ENCODE results near the gene SERPIND1. TPM values are rescaled to one million over a fixed set of nuclear protein-coding genes. Genes with fewer than 3 reads are reported as not detected.

Gene SERPIND1
- polyA plus RNA-seq (2013) = 0.01 TPM

- Histone ChIP-seq H3K4me1 (ENCODE audit: control extremely low read depth in 1 of 4, control insufficient read depth in 4 of 4, insufficient read depth in 4 of 4, low read length in 3 of 4) (no peaks in the 10 kb centered on the region), H3K4me3 (ENCODE audit: control insufficient read depth in 1 of 7, extremely low read depth in 1 of 7, insufficient read depth in 4 of 7, low read depth in 2 of 7, low read length in 6 of 7) (no peak within 1 kb of the TSS), H3K27me3 (replicated peaks in 2 of 5; ENCODE audit: control insufficient read depth in 4 of 5, insufficient read depth in 5 of 5, low read length in 4 of 5) (no peaks in the 10 kb centered on the region), H3K9me3 (ENCODE audit: control extremely low read depth in 1 of 5, control insufficient read depth in 4 of 5, insufficient read depth in 2 of 5, low read depth in 1 of 5, low read length in 4 of 5) (peaks cover 0 to 6% (median 0%) of the 10 kb centered on the region in 5 experiments), H3K36me3 (ENCODE audit: control insufficient read depth in 4 of 4, insufficient read depth in 4 of 4, low read length in 3 of 4) (peaks cover 4 to 26% (median 14%) of the 10 kb centered on the region in 4 experiments), H3K27ac (ENCODE audit: insufficient read depth in 1 of 2, low read depth in 1 of 2, low read length in 2 of 2, poor library complexity in 1 of 2, severe bottlenecking in 2 of 2) (no peak within 1 kb of the TSS)
- ChIA-PET CTCF (interaction anchor here (1.3 kb wide), 1 partner anchor 11 kb away, joined by 4 read pairs; no protein-coding TSS in a partner anchor), POLR2A (no interaction called here)
- 100% methylated on average over 3 of the region's 4 CpGs for WGBS (ENCODE audit: insufficient coverage)
- no peak for DNase-seq
These were observed at the start of gene SERPIND1 for GRCh38 chr22:20773793-20774212. Gene SERPIND1, plus strand, starts transcription at chr22:20774113. Its CDS starts 5,200 bp downstream, at chr22:20779313.

DNA sequence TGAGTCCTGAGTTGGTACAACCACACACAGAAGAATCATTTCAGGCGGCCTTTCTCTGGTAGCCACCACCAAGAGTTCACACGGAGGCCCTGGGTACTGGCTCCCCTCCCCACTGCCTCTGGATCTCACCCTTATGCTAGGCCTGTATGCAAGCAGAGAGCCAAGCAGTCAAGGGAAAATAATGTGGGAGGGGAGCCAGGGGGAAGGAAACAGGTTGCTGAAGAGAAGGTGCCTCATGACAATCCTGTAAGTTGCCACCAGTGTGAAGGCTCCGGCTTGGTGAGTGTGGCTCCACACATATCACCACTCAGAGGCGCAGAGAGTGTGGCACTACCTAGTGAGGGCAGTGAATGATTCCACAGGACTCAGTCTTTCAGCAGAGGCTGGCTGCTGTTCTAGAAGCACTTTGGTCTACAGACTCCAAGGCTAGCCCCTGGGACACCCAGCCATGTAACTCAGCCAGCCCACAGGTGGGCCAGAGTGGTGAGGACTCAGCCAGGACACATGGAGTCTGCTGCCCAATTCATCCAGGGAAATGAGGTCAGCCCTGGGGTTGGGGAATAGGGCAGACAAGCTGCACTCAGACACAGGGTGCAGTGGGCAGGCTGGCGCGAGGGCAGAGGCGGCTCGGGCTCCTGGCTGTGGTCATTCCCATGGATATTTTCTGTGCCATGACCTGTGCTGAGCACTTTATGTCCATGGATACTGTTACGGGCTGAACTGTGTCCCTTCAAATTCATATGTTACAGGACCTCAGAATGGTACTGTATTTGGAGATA, 49.0 kb upstream of the SERPIND1 start:
- ChIA-PET POLR2A (no interaction called here), CTCF (no interaction called here)
- 100% methylated on average over 6 of the region's 9 CpGs for WGBS (ENCODE audit: insufficient coverage)
- Histone ChIP-seq H3K27me3 (replicated peaks in 2 of 5; ENCODE audit: control insufficient read depth in 4 of 5, insufficient read depth in 5 of 5, low read length in 4 of 5) (no peaks in the 10 kb centered on the region), H3K27ac (ENCODE audit: insufficient read depth in 1 of 2, low read depth in 1 of 2, low read length in 2 of 2, poor library complexity in 1 of 2, severe bottlenecking in 2 of 2) (no peak overlapping the region), H3K4me1 (ENCODE audit: control extremely low read depth in 1 of 4, control insufficient read depth in 4 of 4, insufficient read depth in 4 of 4, low read length in 3 of 4) (peaks cover 0 to 4% (median 0%) of the 10 kb centered on the region in 4 experiments), H3K36me3 (ENCODE audit: control insufficient read depth in 4 of 4, insufficient read depth in 4 of 4, low read length in 3 of 4) (peaks cover 21 to 62% (median 48%) of the 10 kb centered on the region in 4 experiments), H3K4me3 (ENCODE audit: control insufficient read depth in 1 of 7, extremely low read depth in 1 of 7, insufficient read depth in 4 of 7, low read depth in 2 of 7, low read length in 6 of 7) (no peak overlapping the region), H3K9me3 (ENCODE audit: control extremely low read depth in 1 of 5, control insufficient read depth in 4 of 5, insufficient read depth in 2 of 5, low read depth in 1 of 5, low read length in 4 of 5) (no peaks in the 10 kb centered on the region)
- DNase-seq = no peak

GRCh38 chr22:20725987-20726558, 47.8 kb upstream of the SERPIND1 start:
- Histone ChIP-seq H3K4me1 (ENCODE audit: control extremely low read depth in 1 of 4, control insufficient read depth in 4 of 4, insufficient read depth in 4 of 4, low read length in 3 of 4) (peaks cover 0 to 4% (median 0%) of the 10 kb centered on the region in 4 experiments), H3K36me3 (ENCODE audit: control insufficient read depth in 4 of 4, insufficient read depth in 4 of 4, low read length in 3 of 4) (peaks cover 16 to 64% (median 47%) of the 10 kb centered on the region in 4 experiments), H3K27me3 (replicated peaks in 2 of 5; ENCODE audit: control insufficient read depth in 4 of 5, insufficient read depth in 5 of 5, low read length in 4 of 5) (no peaks in the 10 kb centered on the region), H3K27ac (ENCODE audit: insufficient read depth in 1 of 2, low read depth in 1 of 2, low read length in 2 of 2, poor library complexity in 1 of 2, severe bottlenecking in 2 of 2) (no peak overlapping the region), H3K9me3 (ENCODE audit: control extremely low read depth in 1 of 5, control insufficient read depth in 4 of 5, insufficient read depth in 2 of 5, low read depth in 1 of 5, low read length in 4 of 5) (no peaks in the 10 kb centered on the region), H3K4me3 (ENCODE audit: control insufficient read depth in 1 of 7, extremely low read depth in 1 of 7, insufficient read depth in 4 of 7, low read depth in 2 of 7, low read length in 6 of 7) (no peak overlapping the region)
- WGBS (ENCODE audit: insufficient coverage) = 95% methylated on average over 11 of the region's 11 CpGs
- DNase-seq = no peak
- CTCF ChIA-PET = interaction anchor here (0.8 kb wide), 1 partner anchor 162 kb away, joined by 3 read pairs; no protein-coding TSS in a partner anchor
- POLR2A ChIA-PET = no interaction called here

GRCh38 chr22:20727118-20728015, 46.5 kb upstream of the SERPIND1 start:
- no peak for DNase-seq
- no peak overlapping the region for H3K4me3 ChIP-seq (ENCODE audit: control insufficient read depth in 1 of 7, extremely low read depth in 1 of 7, insufficient read depth in 4 of 7, low read depth in 2 of 7, low read length in 6 of 7)
- ChIA-PET POLR2A (no interaction called here), CTCF (no interaction called here)
- H3K36me3 ChIP-seq (ENCODE audit: control insufficient read depth in 4 of 4, insufficient read depth in 4 of 4, low read length in 3 of 4) = peaks cover 11 to 63% (median 44%) of the 10 kb centered on the region in 4 experiments
- H3K27ac ChIP-seq (ENCODE audit: insufficient read depth in 1 of 2, low read depth in 1 of 2, low read length in 2 of 2, poor library complexity in 1 of 2, severe bottlenecking in 2 of 2) = no peak overlapping the region
- H3K9me3 ChIP-seq (ENCODE audit: control extremely low read depth in 1 of 5, control insufficient read depth in 4 of 5, insufficient read depth in 2 of 5, low read depth in 1 of 5, low read length in 4 of 5) = no peaks in the 10 kb centered on the region
- H3K27me3 ChIP-seq (replicated peaks in 2 of 5; ENCODE audit: control insufficient read depth in 4 of 5, insufficient read depth in 5 of 5, low read length in 4 of 5) = no peaks in the 10 kb centered on the region
- 90% methylated on average over 13 of the region's 29 CpGs for WGBS (ENCODE audit: insufficient coverage)
- H3K4me1 ChIP-seq (ENCODE audit: control extremely low read depth in 1 of 4, control insufficient read depth in 4 of 4, insufficient read depth in 4 of 4, low read length in 3 of 4) = peaks cover 0 to 1% (median 0%) of the 10 kb centered on the region in 4 experiments

DNA sequence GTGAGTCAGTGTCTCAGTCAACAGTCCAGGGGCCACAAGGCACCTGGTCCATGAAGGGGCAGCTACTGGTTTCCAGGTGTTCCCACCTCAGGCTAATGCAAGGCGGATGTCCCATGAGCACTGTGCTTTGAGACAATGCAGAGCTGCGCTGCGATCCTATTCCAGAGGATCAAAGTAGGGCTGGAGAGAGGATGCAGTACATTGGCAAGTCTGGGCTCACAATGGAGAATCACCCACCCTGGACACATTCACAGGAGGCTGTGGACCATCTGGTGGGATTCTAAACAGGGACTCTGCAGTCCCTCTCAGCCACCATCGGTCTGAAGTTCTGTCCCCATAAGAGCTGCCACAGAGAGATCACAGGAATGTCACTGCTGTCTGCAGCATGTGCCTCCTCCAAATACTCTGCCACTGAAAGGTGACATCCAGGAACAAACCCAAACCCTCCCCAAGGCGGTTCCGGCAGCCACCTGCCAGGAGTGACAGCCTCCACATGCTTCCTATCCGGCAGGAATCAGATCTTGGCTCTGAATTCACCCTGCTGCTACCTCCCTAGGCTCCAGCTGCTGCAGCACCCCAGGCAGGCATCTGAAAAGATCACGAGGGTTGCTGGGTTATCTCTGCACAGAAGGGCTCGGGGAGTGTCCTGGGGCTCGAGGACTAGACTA, 45.3 kb upstream of the SERPIND1 start:
- Histone ChIP-seq H3K27ac (ENCODE audit: insufficient read depth in 1 of 2, low read depth in 1 of 2, low read length in 2 of 2, poor library complexity in 1 of 2, severe bottlenecking in 2 of 2) (no peak overlapping the region), H3K4me1 (ENCODE audit: control extremely low read depth in 1 of 4, control insufficient read depth in 4 of 4, insufficient read depth in 4 of 4, low read length in 3 of 4) (no peaks in the 10 kb centered on the region), H3K4me3 (ENCODE audit: control insufficient read depth in 1 of 7, extremely low read depth in 1 of 7, insufficient read depth in 4 of 7, low read depth in 2 of 7, low read length in 6 of 7) (no peak overlapping the region), H3K36me3 (ENCODE audit: control insufficient read depth in 4 of 4, insufficient read depth in 4 of 4, low read length in 3 of 4) (peaks cover 11 to 69% (median 45%) of the 10 kb centered on the region in 4 experiments), H3K27me3 (replicated peaks in 2 of 5; ENCODE audit: control insufficient read depth in 4 of 5, insufficient read depth in 5 of 5, low read length in 4 of 5) (no peaks in the 10 kb centered on the region), H3K9me3 (ENCODE audit: control extremely low read depth in 1 of 5, control insufficient read depth in 4 of 5, insufficient read depth in 2 of 5, low read depth in 1 of 5, low read length in 4 of 5) (no peaks in the 10 kb centered on the region)
- 96% methylated on average over 10 of the region's 10 CpGs for WGBS (ENCODE audit: insufficient coverage)
- DNase-seq = no peak
- ChIA-PET POLR2A (interaction anchor here (0.6 kb wide), 2 partner anchors 32 to 56 kb away, joined by 3 to 5 read pairs; no protein-coding TSS in a partner anchor), CTCF (no interaction called here)

DNA sequence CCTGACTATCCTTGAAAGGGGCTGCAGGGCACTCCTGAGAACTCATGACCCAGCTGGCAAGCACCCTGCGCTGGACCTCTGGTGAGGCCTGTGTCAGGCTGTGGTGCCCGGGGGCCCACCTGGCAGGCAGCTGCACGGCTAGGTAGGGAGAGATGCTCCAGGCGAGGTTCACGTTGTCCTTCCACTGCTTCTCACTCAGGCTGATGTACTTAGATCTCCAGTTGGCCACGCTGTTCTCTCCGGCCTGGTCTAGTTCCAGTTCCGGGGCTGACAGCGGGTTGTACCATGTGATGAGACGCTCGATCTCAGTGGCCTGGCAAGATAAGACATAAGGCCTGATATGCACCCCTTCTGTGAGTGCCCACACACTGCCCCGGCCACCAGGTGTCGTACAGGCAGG, 44.7 kb upstream of the SERPIND1 start:
- Histone ChIP-seq H3K4me3 (ENCODE audit: control insufficient read depth in 1 of 7, extremely low read depth in 1 of 7, insufficient read depth in 4 of 7, low read depth in 2 of 7, low read length in 6 of 7) (no peak overlapping the region), H3K27ac (ENCODE audit: insufficient read depth in 1 of 2, low read depth in 1 of 2, low read length in 2 of 2, poor library complexity in 1 of 2, severe bottlenecking in 2 of 2) (no peak overlapping the region), H3K9me3 (ENCODE audit: control extremely low read depth in 1 of 5, control insufficient read depth in 4 of 5, insufficient read depth in 2 of 5, low read depth in 1 of 5, low read length in 4 of 5) (no peaks in the 10 kb centered on the region), H3K36me3 (ENCODE audit: control insufficient read depth in 4 of 4, insufficient read depth in 4 of 4, low read length in 3 of 4) (peaks cover 11 to 69% (median 45%) of the 10 kb centered on the region in 4 experiments), H3K4me1 (ENCODE audit: control extremely low read depth in 1 of 4, control insufficient read depth in 4 of 4, insufficient read depth in 4 of 4, low read length in 3 of 4) (no peaks in the 10 kb centered on the region), H3K27me3 (replicated peaks in 2 of 5; ENCODE audit: control insufficient read depth in 4 of 5, insufficient read depth in 5 of 5, low read length in 4 of 5) (no peaks in the 10 kb centered on the region)
- CTCF ChIA-PET = interaction anchor here (2.3 kb wide), 1 partner anchor 13 kb away, joined by 7 read pairs; no protein-coding TSS in a partner anchor
- POLR2A ChIA-PET = interaction anchor here (0.6 kb wide), 1 partner anchor 31 kb away, joined by 3 read pairs; no protein-coding TSS in a partner anchor
- 96% methylated on average over 12 of the region's 13 CpGs for WGBS (ENCODE audit: insufficient coverage)
- no peak for DNase-seq
